AG04449 (cell line): ENCODE measurements around the gene YPEL5.

ENCODE experiments used
- CTCF ChIA-PET: fragments of 350-600 bp; formaldehyde crosslinking; extraction: SDS; loops from one replicate; lab custom pipeline; 2021; ENCODE audit warnings: antibody characterized with exemption; lab: Yijun Ruan, JAX
- POLR2A ChIA-PET: fragments of 400-600, 350-600 bp; formaldehyde crosslinking; extraction: SDS; loops from one replicate; lab custom pipeline; 2020; ENCODE audit warnings: antibody characterized with exemption, inconsistent platforms; lab: Yijun Ruan, JAX
- DNase-seq: peaks from one replicate; pipeline ENCODE4 v3.0.0-alpha.2; 2010; ENCODE audit warnings: low read depth, low spot score
- H3K4me3 ChIP-seq: 2 replicates; pipeline ENCODE4 v1.5.1; 2011; ENCODE audit warnings: low read depth, mild to moderate bottlenecking, control low read depth, low read length
- CTCF ChIP-seq: IDR thresholded peaks from one replicate; pipeline ENCODE4 v1.5.1; 2011; ENCODE audit warnings: mild to moderate bottlenecking, moderate library complexity, low read length, control low read depth, inconsistent platforms; ENCODE audit not compliant: insufficient read depth; ENCODE audit errors: missing control alignments

The YPEL5 gene

GRCh38 chr2:30195016-30195415 lies 48.2 kb downstream of the YPEL5 start:
- CTCF ChIA-PET, result interaction anchor here (0.7 to 2.1 kb wide), 2 partner anchors 30 to 517 kb away, joined by 3 to 6 read pairs; no protein-coding TSS in a partner anchor
- DNase-seq, result no peak
- POLR2A ChIA-PET, result no interaction called here
- no peak for TF ChIP-seq CTCF
- no peak overlapping the region for H3K4me3 ChIP-seq

- TF ChIP-seq CTCF, result no peak
- H3K4me3 ChIP-seq, result no peak overlapping the region
- ChIA-PET CTCF (interaction anchor here (1.3 kb wide), 1 partner anchor 10 kb away, joined by 3 read pairs; no protein-coding TSS in a partner anchor), POLR2A (no interaction called here)
- DNase-seq, result no peak
Measured at GRCh38 chr2:30197570-30198192, 50.9 kb downstream of the YPEL5 start.

- no peak for TF ChIP-seq CTCF
- DNase-seq, result no peak
- CTCF ChIA-PET, result interaction anchor here (1.0 to 1.8 kb wide), 7 partner anchors 27 to 511 kb away, joined by 3 to 16 read pairs (median 4); no protein-coding TSS in a partner anchor
- POLR2A ChIA-PET, result no interaction called here
- no peak overlapping the region for H3K4me3 ChIP-seq
Measured at GRCh38 chr2:30201990-30202389, 55.2 kb downstream of the YPEL5 start.

- no peak overlapping the region for H3K4me3 ChIP-seq
- no peak for TF ChIP-seq CTCF
- DNase-seq, result no peak
- CTCF ChIA-PET, result interaction anchor here (1.3 to 12.8 kb wide), 4 partner anchors 9 to 506 kb away, joined by 4 to 504 read pairs (median 10); no protein-coding TSS in a partner anchor
- POLR2A ChIA-PET, result no interaction called here
Measured at GRCh38 chr2:30203156-30203555, 56.3 kb downstream of the YPEL5 start.

GRCh38 chr2:30204281-30204680 lies 57.5 kb downstream of the YPEL5 start:
- ChIA-PET POLR2A (no interaction called here), CTCF (interaction anchor here (0.6 to 12.8 kb wide), 7 partner anchors 8 to 505 kb away, joined by 3 to 504 read pairs (median 6); no protein-coding TSS in a partner anchor)

More at GRCh38 chr2:30204281-30204680, 57.5 kb downstream of the YPEL5 start:
- DNase-seq, result no peak
- H3K4me3 ChIP-seq, result no peak overlapping the region
- TF ChIP-seq CTCF, result no peak
